CD4-positive, alpha-beta T cell treated with Interleukin-10 for 1 hour (primary cell): ENCODE data around the gene COPB1.
"Not testable (repeated sequence)": the region's sequence is repeated elsewhere in the genome, so short reads cannot be mapped to it uniquely, and the experiment has no call there.

Experiments used
- DNase-seq: peaks from one replicate; pipeline ENCODE4 v3.0.0-alpha.2; 2020

COPB1 gene, protein sequence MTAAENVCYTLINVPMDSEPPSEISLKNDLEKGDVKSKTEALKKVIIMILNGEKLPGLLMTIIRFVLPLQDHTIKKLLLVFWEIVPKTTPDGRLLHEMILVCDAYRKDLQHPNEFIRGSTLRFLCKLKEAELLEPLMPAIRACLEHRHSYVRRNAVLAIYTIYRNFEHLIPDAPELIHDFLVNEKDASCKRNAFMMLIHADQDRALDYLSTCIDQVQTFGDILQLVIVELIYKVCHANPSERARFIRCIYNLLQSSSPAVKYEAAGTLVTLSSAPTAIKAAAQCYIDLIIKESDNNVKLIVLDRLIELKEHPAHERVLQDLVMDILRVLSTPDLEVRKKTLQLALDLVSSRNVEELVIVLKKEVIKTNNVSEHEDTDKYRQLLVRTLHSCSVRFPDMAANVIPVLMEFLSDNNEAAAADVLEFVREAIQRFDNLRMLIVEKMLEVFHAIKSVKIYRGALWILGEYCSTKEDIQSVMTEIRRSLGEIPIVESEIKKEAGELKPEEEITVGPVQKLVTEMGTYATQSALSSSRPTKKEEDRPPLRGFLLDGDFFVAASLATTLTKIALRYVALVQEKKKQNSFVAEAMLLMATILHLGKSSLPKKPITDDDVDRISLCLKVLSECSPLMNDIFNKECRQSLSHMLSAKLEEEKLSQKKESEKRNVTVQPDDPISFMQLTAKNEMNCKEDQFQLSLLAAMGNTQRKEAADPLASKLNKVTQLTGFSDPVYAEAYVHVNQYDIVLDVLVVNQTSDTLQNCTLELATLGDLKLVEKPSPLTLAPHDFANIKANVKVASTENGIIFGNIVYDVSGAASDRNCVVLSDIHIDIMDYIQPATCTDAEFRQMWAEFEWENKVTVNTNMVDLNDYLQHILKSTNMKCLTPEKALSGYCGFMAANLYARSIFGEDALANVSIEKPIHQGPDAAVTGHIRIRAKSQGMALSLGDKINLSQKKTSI

DNA sequence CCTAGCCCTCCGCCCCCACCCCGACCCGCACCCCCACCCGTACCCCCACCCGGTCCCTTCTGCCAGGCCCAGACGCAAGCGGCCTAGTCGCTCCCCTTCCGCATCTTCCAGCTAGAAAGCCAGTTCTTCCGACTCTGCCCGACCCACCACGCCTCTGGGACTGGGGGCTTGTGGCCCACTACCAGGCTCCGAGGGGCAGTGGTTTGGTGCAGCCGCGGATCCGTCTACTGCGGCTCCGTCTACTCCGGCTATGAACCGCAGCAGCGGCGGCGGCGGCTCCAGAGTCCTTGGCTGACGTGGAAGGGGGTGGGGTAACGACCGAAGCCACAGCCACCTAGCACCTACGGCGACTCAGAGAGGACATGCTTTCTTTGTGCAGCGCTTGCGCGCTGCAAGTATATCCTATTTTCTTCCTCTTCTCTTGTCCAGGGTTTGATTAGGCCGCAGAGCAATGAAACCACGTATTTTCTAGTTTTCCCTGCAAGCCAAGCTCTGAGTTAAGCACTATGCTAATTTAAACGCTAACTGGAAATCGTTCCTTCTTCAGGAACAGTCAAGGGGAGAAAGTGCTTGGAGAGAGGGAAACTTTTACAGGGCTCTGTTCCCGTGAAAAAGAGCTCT lies at the start of gene COPB1:
TSS of gene COPB1 (minus strand) at position 252 of the 621 bp plus-strand sequence. CDS start 883 bp downstream, outside the sequence.
- peak; percentile 93 for DNase-seq

- no peak for DNase-seq
These were observed 47.8 kb upstream of the COPB1 start for GRCh38 chr11:14547440-14547839.

- DNase-seq, result no peak
These were observed 47.1 kb upstream of the COPB1 start for GRCh38 chr11:14546672-14547071.

GRCh38 chr11:14544611-14545010 lies 45.0 kb upstream of the COPB1 start:
- no peak for DNase-seq

DNA sequence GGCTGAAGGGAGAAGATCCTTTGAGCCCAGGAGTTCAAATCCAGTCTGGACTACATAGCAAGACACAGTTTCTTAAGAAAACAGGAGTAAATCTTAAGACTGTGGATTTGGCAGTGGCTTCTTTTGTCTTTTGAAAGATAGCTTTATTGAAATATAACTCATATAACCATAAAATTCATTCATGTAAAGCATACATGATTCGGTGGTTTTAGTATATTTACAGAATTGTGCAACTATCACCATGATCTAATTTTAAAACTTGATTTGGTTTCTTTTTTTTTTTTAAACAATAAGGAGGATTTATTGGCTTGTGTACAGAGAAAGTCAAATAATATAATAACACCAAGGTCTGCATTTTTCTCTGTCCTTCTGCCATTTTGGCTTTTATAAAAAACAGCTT lies 43.6 kb upstream of the COPB1 start:
- DNase-seq, result no peak

DNA sequence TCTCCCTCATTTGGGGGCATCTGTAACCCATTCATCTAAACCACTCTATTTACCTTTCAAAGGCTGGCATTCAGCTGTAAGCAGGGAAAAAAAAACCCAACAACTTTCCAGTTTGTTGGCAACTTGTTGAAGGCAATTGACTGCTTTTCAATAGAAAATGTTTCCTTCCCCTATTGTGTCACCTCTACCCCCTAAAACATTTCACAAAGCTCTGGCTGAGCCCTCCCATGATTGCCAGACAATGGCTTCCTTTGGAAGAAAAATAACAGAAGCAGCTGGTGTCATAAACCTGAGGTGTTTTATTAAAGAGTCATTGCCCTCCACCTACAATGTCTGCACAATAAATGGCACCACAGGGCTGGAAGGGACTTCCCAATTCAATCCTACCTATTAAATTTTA lies 42.7 kb upstream of the COPB1 start:
- no peak for DNase-seq

GRCh38 chr11:14541192-14541947 lies 41.8 kb upstream of the COPB1 start:
- no peak for DNase-seq

DNA sequence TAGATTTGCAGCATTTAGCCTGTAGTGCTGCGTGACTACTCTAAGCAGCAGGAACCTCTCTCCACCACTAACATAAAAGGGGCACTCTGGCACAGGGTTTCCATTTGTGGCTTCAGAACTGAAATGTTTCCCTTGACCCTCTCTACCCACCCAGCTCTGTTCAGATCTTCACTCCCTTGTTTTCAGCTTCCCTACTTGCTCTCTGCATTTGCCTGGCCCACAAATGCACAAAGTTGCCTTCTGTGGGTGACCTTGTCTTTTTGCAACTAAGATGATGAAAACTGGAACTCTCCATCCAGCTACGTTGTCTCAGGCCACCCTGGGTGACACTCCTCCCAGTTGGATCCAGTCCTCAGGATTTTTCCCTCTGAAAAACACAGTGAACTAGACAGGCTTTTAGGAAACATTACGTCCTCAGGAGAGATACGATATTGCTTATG lies 40.4 kb upstream of the COPB1 start:
- DNase-seq, result no peak

DNA sequence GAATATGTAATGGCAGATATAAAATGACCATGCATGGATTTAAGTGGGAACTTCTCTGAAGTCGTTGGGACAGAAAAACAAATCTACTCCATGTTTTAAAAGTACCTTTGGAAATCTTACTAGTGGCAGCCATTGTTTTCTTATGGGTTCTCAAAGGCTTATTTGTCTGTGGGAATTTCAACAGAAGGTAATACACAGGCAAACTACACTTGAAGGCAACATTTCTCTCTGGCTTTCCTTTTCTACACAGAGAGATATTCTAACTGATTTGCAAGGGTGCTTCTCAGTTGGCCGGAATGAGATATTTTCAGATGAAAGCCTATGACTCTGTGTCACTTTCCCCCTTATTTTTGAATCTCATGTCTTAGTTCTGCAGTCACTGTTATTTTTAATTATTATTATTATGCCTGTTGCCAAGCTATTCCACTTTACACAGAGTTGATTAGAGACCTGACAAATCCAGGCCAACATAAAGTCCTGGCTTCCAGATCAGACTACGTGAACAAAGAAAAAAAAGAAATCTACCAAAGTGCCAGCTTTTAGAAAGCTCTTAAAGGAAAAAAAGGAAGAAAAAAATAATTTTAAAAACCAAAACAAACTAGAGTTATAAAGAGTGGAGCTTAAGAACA lies 39.4 kb upstream of the COPB1 start:
- no peak for DNase-seq

GRCh38 chr11:14538271-14538925 lies 38.8 kb upstream of the COPB1 start:
- DNase-seq, result no peak

- peak; percentile 68 for DNase-seq
These were observed 37.6 kb upstream of the COPB1 start for GRCh38 chr11:14537134-14537599.

DNA sequence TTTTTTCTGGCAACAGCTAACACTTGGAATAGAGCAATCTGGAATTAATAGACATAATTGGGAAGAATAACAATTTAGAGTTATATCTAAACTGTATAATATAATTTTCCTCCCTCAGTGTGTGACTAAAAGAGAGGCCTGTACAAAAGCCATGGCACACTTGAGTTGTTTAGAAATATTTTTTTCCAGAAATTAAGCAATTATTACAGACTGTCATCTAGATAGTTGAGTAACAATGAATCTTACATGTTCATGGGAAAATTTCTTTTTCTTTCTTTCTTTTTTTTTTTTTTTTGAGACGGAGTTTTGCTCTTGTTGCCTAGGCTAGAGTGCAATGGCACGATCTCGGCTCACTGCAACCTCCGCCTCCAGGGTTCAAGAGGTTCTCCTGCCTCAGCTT lies 35.6 kb upstream of the COPB1 start:
- DNase-seq, result not testable (repeated sequence)

DNA sequence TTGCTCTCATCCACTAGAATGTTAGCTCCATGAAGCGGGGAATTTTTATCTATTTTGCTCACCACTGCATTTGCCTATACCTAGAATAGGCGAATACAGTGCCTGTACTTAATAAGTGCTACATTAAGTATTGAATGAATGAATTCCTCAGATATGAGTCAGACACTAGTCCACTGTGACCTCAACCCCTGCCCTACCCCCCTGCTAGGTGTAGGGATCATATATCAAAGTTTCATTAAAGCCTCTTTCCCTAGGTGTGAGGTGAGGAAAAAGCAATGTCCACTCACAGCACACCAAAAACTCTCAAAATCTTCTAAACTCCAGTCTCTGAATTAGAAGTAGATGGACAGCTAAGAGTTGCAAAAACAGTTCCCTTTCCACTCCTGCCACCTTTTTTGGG lies 30.3 kb upstream of the COPB1 start:
- no peak for DNase-seq

DNA sequence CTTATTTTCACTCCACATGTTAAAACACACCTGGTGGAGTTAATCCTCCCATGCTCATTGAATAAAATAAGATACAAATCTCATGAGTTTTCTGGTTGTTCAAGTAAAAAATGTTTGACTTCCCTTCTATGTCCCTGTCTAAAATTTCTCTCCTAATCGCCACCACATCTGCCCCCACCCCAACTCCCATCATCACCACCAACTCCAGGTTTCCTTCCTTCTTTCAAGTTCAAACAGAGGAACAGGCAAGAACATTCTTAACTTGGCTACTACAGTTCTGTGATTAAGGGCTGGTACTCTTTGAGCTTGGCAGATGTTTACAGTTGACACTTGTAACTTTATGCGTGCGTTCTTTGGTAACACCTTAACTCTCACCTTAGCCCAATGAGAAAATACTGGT lies 29.7 kb upstream of the COPB1 start:
- no peak for DNase-seq

- DNase-seq, result no peak
These were observed 23.2 kb upstream of the COPB1 start for GRCh38 chr11:14522801-14523200.

- no peak for DNase-seq
These were observed 22.6 kb upstream of the COPB1 start for GRCh38 chr11:14522245-14522644.

DNA sequence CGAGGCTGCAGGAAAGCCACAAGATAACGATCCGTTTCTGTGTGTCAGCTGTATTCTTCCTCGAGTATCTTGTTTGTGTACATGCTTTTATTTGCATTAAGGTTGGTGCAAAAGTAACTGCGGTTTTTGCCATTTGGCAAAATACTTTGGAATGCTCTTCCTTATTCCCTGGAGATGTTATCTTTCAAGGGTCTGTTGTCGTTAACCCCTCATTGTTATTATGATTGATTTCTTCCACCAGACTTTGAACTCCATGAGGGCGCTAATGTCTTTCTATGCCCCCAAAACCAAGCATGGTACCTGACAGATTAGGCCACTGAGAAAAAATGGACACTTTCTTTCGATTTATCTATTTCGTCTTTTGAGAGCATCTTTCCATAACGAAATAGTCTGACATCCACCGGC lies 21.1 kb upstream of the COPB1 start:
- DNase-seq, result no peak

DNA sequence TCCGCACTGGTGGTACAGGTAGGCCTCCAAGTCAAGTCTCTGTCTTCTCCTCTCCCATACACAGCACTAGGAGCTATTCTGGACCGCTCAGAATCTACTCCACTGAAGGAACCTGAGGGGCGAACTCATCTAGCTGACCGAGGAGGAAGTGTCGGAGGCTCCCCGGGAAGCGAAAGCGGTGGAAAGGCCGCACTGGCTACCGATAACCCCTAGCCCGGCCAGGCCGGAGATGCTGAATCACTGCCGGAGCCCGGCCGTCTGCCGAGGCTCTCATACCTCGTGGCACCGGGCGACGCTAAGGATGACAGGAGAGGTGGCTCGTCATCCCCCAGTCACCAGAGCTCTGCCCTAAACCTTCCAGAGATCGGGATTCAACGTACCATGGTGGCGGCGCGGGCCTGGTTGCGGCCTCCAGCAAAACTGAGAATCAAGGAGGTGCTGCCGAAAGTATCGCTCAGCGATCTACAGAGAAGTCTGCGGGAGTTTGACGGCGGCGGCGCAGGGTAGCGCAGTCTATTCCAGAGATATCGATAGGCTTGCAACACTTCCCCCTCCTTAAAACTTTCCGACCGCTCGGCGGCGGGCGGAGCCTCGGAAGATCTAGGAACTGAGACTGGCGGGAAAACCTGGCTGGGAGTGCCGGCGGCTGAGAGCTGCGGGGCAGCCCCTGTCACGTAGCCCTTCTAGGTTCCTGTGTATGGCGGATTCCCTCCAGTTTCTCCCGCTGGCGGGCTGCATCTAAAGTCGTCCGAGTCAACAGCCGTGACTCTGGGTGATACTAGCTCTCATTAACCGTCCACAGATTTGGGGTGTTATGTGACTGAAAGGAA lies 20.5 kb upstream of the COPB1 start, which contains the start of gene PSMA1:
TSS of gene PSMA1 (minus strand) at position 470 of the 830 bp plus-strand sequence. CDS start at position 383, 87 bp downstream.
- DNase-seq, result peak; percentile 92

GRCh38 chr11:14519597-14519916 lies 19.9 kb upstream of the COPB1 start:
- DNase-seq, result no peak

- peak; percentile 18 for DNase-seq
These were observed 19.2 kb upstream of the COPB1 start for GRCh38 chr11:14518820-14519219.
